SK-N-SH (cell line): ENCODE data around the gene COIL. TPM values are rescaled to one million over a fixed set of nuclear protein-coding genes. Genes with fewer than 3 reads are reported as not detected.

Experiments used
- CTCF ChIA-PET: fragments of 300-600, 350-600 bp; formaldehyde crosslinking; extraction: SDS; loops from one replicate; lab custom pipeline; 2021; lab: Yijun Ruan, JAX
- POLR2A ChIA-PET: fragments of 350-600 bp; sonication (Branson Sonifier 250); formaldehyde crosslinking; extraction: SDS; loops from one replicate; lab custom pipeline; 2020; ENCODE audit warnings: antibody characterized with exemption, inconsistent platforms; lab: Yijun Ruan, JAX
- DNase-seq: peaks from one replicate; pipeline ENCODE4 v3.0.0; 2012
- H2AFZ ChIP-seq: fragments of 200-600 bp; sonication (generic); 2 replicates; pipeline ENCODE4 v1.8.1; 2016; ENCODE audit warnings: antibody characterized with exemption, mild to moderate bottlenecking, low read depth
- H3F3A ChIP-seq: fragments of 200-600 bp; sonication (generic); replicated peaks from 2 replicates; pipeline ENCODE3; 2016; ENCODE audit warnings: antibody characterized with exemption, mild to moderate bottlenecking; ENCODE audit not compliant: insufficient read depth
- H3K27ac ChIP-seq, 2 experiments: fragments of 200-500 bp in 1 of 2; fragments of 200-600 bp in 1 of 2; sonication (Bioruptor generic) in 1 of 2; sonication (generic), shearing (Covaris generic) in 1 of 2; 2 replicates each; pipeline versions ENCODE4 v1.5.1 to v1.6.1; 2014 to 2016; ENCODE audit warnings: low read depth in 2 of 2, inconsistent platforms in 1 of 2, low read length in 1 of 2, mild to moderate bottlenecking in 1 of 2, mixed read lengths in 1 of 2
- H3K27me3 ChIP-seq: fragments of 200-600 bp; sonication (generic), shearing (Covaris generic); 2 replicates; pipeline ENCODE4 v1.6.1; 2016; ENCODE audit warnings: mixed run types; ENCODE audit not compliant: insufficient read depth
- H3K36me3 ChIP-seq, 2 experiments: fragments of 200-500 bp in 1 of 2; fragments of 200-600 bp in 1 of 2; sonication (Bioruptor generic) in 1 of 2; sonication (generic) in 1 of 2; replicated peaks in 1 of 2; 2 replicates each; pipeline versions ENCODE3 to v1.5.1; 2014 to 2016; ENCODE audit warnings: low read length in 1 of 2, mild to moderate bottlenecking in 1 of 2; ENCODE audit not compliant: insufficient read depth in 2 of 2, control insufficient read depth in 1 of 2
- H3K4me1 ChIP-seq, 2 experiments: fragments of 200-500 bp in 1 of 2; fragments of 200-600 bp in 1 of 2; sonication (Bioruptor generic) in 1 of 2; sonication (generic), shearing (Covaris generic) in 1 of 2; 2 replicates each; pipeline versions ENCODE4 v1.5.1 to v1.6.1; 2014 to 2016; ENCODE audit warnings: low read depth in 1 of 2, low read length in 1 of 2, mixed run types in 1 of 2; ENCODE audit not compliant: insufficient read depth in 2 of 2, control insufficient read depth in 1 of 2
- H3K4me2 ChIP-seq: fragments of 200-600 bp; sonication (generic), shearing (Covaris generic); 2 replicates; pipeline ENCODE4 v1.6.1; 2017; ENCODE audit warnings: mixed run types
- H3K4me3 ChIP-seq, 2 experiments: fragments of 200-500 bp in 1 of 2; fragments of 200-600 bp in 1 of 2; sonication (Bioruptor generic) in 1 of 2; sonication (generic), shearing (Covaris generic) in 1 of 2; 2 replicates each; pipeline versions ENCODE4 v1.5.1 to v1.8.1; 2014 to 2016; ENCODE audit warnings: low read depth in 2 of 2, inconsistent platforms in 1 of 2, low read length in 1 of 2, mild to moderate bottlenecking in 1 of 2, mixed read lengths in 1 of 2, moderate library complexity in 1 of 2
- H3K79me2 ChIP-seq: fragments of 200-600 bp; sonication (generic); 2 replicates; pipeline ENCODE4 v1.8.1; 2017; ENCODE audit warnings: mild to moderate bottlenecking; ENCODE audit not compliant: insufficient read depth
- H3K9ac ChIP-seq: fragments of 200-600 bp; sonication (generic); 2 replicates; pipeline ENCODE4 v1.6.1; 2017; ENCODE audit warnings: mixed run types
- H3K9me2 ChIP-seq: fragments of 200-600 bp; sonication (generic); 2 replicates; pipeline ENCODE4 v1.6.1; 2017; ENCODE audit warnings: mixed run types
- H3K9me3 ChIP-seq: fragments of 200-600 bp; sonication (generic); 2 replicates; pipeline ENCODE4 v1.6.1; 2017; ENCODE audit warnings: mixed run types, mild to moderate bottlenecking, moderate library complexity
- H4K20me1 ChIP-seq: fragments of 200-600 bp; sonication (generic); 2 replicates; pipeline ENCODE4 v1.6.1; 2017; ENCODE audit warnings: mild to moderate bottlenecking, mixed run types; ENCODE audit not compliant: insufficient read depth
- EZH2phosphoT487 ChIP-seq: fragments of 200-600 bp; sonication (generic); IDR thresholded peaks from 2 replicates; pipeline ENCODE4 v1.6.1; 2017; ENCODE audit warnings: low read depth, mixed run types, mild to moderate bottlenecking, antibody characterized with exemption, moderate library complexity, borderline replicate concordance
- MEF2A ChIP-seq: IDR thresholded peaks from 2 replicates; pipeline ENCODE4 v1.4.0; 2012; ENCODE audit warnings: low read depth, borderline replicate concordance
- POLR2AphosphoS5 ChIP-seq: IDR thresholded peaks from 2 replicates; pipeline ENCODE4 v1.6.1; 2012; ENCODE audit warnings: low read depth, low read length
- RCOR1 ChIP-seq: fragments of 150-350 bp; IDR thresholded peaks from 2 replicates; pipeline ENCODE4 v1.6.1; 2017; ENCODE audit warnings: antibody characterized with exemption, low read length
- SIN3A ChIP-seq: IDR thresholded peaks from 2 replicates; pipeline ENCODE4 v1.6.1; 2012; ENCODE audit warnings: low read depth, mild to moderate bottlenecking, low read length, moderate library complexity, borderline replicate concordance
- WGBS: methylation state at CpG from one replicate; pipeline ENCODE4 v1.1.6; 2017; ENCODE audit warnings: low lambda C conversion rate; 5-methylcytosine and 5-hydroxymethylcytosine counted together
- polyA plus RNA-seq, 3 experiments: library from polyadenylated mRNA; depleted of rRNA; stranded (reverse); fragments of >200 nt; gene quantifications; 2 replicates each; pipeline ENCODE4 v1.2.3, GENCODE V29; 2012
- TF ChIP-seq, protein P1 (sequence below): IDR thresholded peaks from 2 replicates; pipeline ENCODE4 v1.6.1; 2012; ENCODE audit warnings: mild to moderate bottlenecking, low read depth, low read length, moderate library complexity
- TF ChIP-seq, protein P2 (sequence below): fragments of 150-350 bp; IDR thresholded peaks from 2 replicates; pipeline ENCODE4 v1.6.1; 2017; ENCODE audit warnings: antibody characterized with exemption, low read length, low read depth, borderline replicate concordance
- TF ChIP-seq, protein P3 (sequence below): IDR thresholded peaks from 2 replicates; pipeline ENCODE4 v1.4.0; 2012; ENCODE audit warnings: low read depth, borderline replicate concordance
- TF ChIP-seq, protein P4 (sequence below): IDR thresholded peaks from 2 replicates; pipeline ENCODE4 v1.4.0; 2012; ENCODE audit warnings: low read depth, borderline replicate concordance

COIL gene
- polyA plus RNA-seq, 1 of the 3 experiments (the other 2 are of a cell fraction): 3.9 TPM

DNA sequence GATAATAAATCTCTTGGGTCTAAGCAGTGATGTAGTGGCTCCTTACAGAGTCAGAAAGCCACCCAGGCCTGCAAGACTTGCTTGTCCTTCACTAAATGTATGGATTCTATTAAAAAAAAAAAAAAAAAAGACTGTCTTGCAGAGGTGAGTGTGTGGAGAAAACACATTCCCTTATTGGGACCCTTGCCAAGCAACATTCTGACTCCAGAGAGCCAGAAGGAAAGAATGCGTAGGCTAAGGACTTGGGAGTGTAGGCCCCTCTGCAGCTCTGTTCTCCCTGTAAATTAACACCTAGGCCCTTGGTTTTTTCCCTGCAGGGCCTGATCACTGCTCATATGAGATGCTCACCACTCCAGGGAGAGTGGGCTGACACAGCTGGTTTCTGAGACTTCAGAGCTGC is 34.9 kb upstream of the COIL start:
- no peaks in the 10 kb centered on the region for H3K27me3 ChIP-seq
- H3K4me3 ChIP-seq: no peak overlapping the region
- 94% methylated on average over 1 of the region's 1 CpG for WGBS
- DNase-seq: no peak
- no peaks in the 10 kb centered on the region for H4K20me1 ChIP-seq
- CTCF ChIA-PET: interaction anchor here (1.2 to 1.6 kb wide), 4 partner anchors 14 to 216 kb away, joined by 3 to 8 read pairs (median 3); no protein-coding TSS in a partner anchor
- no peak overlapping the region for H2AFZ ChIP-seq
- H3K79me2 ChIP-seq: no peaks in the 10 kb centered on the region
- no peaks in the 10 kb centered on the region for H3K4me1 ChIP-seq
- no peak overlapping the region for H3K27ac ChIP-seq
- H3K9ac ChIP-seq: no peak overlapping the region
- no peak overlapping the region for H3K4me2 ChIP-seq
- TF ChIP-seq SIN3A (no peak), RCOR1 (no peak), MEF2A (no peak), POLR2AphosphoS5 (no peak), EZH2phosphoT487 (no peak)
- TF ChIP-seq, protein P1, sequence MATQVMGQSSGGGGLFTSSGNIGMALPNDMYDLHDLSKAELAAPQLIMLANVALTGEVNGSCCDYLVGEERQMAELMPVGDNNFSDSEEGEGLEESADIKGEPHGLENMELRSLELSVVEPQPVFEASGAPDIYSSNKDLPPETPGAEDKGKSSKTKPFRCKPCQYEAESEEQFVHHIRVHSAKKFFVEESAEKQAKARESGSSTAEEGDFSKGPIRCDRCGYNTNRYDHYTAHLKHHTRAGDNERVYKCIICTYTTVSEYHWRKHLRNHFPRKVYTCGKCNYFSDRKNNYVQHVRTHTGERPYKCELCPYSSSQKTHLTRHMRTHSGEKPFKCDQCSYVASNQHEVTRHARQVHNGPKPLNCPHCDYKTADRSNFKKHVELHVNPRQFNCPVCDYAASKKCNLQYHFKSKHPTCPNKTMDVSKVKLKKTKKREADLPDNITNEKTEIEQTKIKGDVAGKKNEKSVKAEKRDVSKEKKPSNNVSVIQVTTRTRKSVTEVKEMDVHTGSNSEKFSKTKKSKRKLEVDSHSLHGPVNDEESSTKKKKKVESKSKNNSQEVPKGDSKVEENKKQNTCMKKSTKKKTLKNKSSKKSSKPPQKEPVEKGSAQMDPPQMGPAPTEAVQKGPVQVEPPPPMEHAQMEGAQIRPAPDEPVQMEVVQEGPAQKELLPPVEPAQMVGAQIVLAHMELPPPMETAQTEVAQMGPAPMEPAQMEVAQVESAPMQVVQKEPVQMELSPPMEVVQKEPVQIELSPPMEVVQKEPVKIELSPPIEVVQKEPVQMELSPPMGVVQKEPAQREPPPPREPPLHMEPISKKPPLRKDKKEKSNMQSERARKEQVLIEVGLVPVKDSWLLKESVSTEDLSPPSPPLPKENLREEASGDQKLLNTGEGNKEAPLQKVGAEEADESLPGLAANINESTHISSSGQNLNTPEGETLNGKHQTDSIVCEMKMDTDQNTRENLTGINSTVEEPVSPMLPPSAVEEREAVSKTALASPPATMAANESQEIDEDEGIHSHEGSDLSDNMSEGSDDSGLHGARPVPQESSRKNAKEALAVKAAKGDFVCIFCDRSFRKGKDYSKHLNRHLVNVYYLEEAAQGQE: no peak
- TF ChIP-seq, protein P2, sequence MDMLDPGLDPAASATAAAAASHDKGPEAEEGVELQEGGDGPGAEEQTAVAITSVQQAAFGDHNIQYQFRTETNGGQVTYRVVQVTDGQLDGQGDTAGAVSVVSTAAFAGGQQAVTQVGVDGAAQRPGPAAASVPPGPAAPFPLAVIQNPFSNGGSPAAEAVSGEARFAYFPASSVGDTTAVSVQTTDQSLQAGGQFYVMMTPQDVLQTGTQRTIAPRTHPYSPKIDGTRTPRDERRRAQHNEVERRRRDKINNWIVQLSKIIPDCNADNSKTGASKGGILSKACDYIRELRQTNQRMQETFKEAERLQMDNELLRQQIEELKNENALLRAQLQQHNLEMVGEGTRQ: no peak
- TF ChIP-seq, protein P3, sequence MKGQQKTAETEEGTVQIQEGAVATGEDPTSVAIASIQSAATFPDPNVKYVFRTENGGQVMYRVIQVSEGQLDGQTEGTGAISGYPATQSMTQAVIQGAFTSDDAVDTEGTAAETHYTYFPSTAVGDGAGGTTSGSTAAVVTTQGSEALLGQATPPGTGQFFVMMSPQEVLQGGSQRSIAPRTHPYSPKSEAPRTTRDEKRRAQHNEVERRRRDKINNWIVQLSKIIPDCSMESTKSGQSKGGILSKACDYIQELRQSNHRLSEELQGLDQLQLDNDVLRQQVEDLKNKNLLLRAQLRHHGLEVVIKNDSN: no peak
- TF ChIP-seq, protein P4, sequence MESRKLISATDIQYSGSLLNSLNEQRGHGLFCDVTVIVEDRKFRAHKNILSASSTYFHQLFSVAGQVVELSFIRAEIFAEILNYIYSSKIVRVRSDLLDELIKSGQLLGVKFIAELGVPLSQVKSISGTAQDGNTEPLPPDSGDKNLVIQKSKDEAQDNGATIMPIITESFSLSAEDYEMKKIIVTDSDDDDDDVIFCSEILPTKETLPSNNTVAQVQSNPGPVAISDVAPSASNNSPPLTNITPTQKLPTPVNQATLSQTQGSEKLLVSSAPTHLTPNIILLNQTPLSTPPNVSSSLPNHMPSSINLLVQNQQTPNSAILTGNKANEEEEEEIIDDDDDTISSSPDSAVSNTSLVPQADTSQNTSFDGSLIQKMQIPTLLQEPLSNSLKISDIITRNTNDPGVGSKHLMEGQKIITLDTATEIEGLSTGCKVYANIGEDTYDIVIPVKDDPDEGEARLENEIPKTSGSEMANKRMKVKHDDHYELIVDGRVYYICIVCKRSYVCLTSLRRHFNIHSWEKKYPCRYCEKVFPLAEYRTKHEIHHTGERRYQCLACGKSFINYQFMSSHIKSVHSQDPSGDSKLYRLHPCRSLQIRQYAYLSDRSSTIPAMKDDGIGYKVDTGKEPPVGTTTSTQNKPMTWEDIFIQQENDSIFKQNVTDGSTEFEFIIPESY: no peak
- TF ChIP-seq, all 33 proteins: peak for 0
- H3K36me3 ChIP-seq: peaks cover 5 to 12% of the 10 kb centered on the region in 2 experiments
- no peaks in the 10 kb centered on the region for H3K9me3 ChIP-seq
- no peaks in the 10 kb centered on the region for H3F3A ChIP-seq
- POLR2A ChIA-PET: no interaction called here
- no peaks in the 10 kb centered on the region for H3K9me2 ChIP-seq
